GM21576 (cell line): ENCODE data around the gene UMAD1.

ENCODE experiments used
- ATAC-seq: cut with Tn5 transposase; IDR thresholded peaks from one replicate; pipeline ENCODE4 v1.9.1; 2021; ENCODE audit warnings: mild to moderate bottlenecking, moderate library complexity; ENCODE audit not compliant: unreplicated experiment

Gene UMAD1

DNA sequence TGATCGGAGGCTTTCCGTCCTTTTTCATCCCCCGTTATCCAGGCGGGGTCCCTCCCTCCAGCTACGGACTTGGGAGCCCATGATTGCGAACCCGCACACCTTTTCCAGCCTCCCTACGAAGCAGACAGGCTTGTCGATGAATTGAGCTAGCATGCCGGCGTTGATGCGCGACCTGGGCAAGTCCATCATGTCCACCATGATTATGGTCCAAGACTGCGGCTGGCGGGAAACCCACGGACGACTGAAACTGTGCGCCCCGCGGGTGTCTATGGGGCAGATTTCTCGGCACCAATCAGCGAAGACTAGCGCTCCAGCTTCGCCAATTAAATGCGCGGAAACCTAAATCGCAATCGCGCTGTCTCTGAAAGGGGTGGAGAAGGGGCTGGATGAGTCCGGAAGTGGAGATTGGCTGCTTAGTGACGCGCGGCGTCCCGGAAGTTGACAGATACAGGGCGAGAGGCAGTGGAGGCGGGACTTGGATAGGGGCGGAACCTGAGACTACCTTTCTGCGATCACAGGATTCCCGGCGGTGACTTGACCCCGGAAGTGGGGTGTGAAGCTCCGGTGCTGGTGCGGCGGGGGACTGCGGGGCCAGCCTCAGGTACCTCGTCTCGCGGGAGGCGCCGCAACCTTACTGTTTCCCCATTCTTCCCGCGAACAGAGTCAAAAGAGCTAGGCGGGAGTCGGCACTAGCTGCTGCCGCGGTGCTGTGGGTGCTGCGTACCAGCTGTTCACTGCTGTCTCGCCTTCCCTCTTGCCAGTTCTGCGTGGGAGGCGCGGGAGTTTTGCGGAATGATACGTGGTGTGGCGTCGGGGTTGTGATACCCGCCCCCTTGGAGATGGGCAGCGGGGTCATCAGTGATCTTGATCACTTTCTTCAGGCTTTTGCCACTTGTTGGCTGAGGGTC, at the start of gene UMAD1:
Gene UMAD1, plus strand, starts transcription at position 532 of the 908 bp plus-strand sequence. CDS start 32,620 bp downstream, outside the sequence.
- ATAC-seq = peak; percentile 97

DNA sequence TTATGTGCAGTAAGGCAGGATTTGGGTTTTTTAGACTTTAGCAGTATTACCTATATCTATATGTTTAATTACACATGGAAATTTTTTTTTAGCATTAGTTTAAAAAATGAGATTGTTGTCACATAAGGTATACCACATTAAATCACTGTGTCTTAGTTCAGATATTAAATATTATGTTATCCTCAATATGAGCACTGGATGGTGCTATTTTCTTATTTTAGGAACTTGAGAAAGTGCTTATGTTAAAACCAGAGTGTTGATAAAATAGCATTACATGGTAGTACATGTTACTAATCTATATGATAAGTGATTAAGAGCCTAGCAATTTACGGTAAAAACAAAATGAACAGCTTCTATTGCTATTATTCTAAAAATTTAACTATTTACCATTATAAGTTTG, 45.1 kb upstream of the UMAD1 start:
- ATAC-seq = no peak

- no peak for ATAC-seq
Observed at GRCh38 chr7:7596176-7596575, 44.4 kb upstream of the UMAD1 start.

GRCh38 chr7:7607010-7607409, 33.5 kb upstream of the UMAD1 start:
- no peak for ATAC-seq

- ATAC-seq = no peak
Observed at GRCh38 chr7:7609330-7609729, 31.2 kb upstream of the UMAD1 start.

DNA sequence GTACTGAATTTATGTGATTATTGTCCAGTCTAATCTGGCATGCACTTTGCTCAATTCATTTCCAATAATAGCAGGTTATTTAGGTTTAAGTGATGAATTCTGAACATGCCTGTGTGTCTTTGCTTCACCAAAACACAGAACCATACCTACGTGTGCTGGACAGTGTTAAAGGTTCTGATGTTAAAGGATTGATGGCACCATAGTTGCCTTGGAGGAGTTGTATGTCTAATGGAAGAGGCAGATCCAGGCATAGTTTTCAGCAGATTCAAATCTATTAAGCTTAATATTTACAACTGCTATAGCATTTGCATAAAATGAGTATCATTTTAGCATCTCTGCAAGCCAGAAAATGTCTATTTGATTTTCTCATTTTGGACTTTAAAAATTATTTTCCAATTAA, 28.0 kb upstream of the UMAD1 start:
- ATAC-seq = no peak

DNA sequence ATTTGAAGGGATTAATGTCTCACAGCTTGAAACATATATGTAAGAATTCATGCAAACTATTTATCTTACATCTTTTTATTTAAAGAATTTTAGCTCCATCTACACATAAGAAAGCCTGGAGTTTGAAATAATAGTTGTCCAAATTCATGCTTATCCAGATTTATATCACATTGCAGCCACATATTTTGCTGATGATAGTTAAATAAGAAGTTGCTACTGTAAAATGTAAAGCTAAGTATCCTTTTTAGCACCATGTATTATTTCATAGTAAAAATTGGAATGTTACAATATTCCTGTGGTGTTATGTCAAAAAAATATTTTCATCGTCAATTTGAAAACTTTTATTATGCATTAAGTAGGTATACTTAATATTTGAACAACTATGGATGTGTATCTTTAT, 27.3 kb upstream of the UMAD1 start:
- no peak for ATAC-seq

GRCh38 chr7:7614018-7614741, 26.4 kb upstream of the UMAD1 start:
- ATAC-seq = no peak

GRCh38 chr7:7617550-7617949, 23.0 kb upstream of the UMAD1 start:
- no peak for ATAC-seq

DNA sequence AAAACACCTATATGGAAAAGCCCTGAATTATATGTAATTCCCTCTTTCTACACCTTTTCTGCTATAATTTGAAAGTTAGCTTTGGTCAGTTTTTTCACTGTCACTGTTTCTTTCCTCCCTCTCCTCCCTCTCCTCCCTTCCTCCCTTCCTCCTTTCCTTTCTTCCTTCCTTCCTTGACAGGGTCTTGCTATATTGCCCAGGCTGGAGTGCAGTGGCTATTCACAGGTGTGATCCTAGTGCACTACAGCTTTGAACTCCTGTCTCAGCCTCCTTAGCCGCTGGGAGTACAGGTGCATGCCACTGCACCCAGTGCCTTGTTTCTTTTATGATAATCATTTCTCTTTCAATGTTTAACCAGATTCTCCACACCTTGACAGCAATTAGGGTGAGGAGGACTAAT, 22.1 kb upstream of the UMAD1 start:
- no peak for ATAC-seq

- no peak for ATAC-seq
Observed at GRCh38 chr7:7620236-7620635, 20.3 kb upstream of the UMAD1 start.

DNA sequence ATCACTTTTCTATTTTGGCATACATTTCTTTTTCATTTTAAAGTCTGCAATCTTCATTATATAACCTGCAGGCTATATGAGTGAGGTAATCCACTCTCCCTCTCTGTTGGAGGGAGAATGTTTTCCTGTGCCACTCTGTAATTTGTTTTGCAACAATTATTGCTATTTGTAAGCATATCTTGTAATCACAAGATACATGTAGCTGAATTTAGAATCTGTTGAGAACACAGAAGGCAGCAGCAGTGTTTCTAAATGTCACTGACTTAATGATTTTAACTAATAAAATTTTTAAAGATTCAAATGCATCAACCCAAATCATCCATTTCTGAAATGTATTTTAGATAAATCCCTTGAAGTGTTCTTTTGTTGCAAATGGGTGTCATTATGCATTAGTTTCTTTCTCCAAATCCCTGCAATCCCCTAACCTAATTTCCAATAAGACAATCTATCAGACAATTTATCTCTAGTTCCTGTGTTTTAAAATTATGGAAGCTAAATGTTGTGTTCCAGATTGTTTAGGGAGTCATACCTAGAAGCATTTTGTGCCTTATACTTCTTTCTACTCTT, 19.8 kb upstream of the UMAD1 start:
- no peak for ATAC-seq

GRCh38 chr7:7628476-7628875, 12.1 kb upstream of the UMAD1 start:
- no peak for ATAC-seq

DNA sequence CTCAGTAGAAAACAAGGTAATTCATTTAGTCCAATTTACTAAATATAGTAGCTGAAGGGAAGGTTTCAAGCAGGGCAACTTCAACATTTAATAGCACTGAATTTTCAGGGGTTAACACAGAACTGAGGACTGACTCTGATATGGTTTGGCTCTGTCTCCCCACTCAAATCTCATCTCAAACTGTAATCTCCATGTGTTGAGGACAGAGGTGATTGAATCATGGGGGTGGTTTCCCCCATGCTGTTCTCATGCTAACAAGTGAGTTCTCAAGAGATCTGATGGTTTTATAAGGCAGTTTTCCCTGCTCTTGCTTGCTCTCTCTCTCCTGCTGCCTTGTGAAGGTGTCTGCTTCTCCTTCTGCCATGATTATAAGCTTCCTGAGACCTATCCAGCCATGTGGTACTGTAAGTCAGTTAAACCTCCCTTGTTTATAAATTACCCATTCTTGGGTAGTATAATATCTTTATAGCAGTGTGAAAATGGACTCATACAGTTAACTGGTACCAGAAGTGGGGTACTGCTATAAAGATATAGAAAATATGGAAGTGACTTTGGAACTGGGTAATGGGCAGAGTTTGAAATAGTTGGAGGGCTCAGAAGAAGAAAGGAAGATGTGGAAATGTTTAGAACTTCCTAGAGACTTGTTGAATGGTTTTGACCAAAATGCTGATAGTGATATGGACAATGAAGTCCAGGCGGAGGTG, 9.8 kb upstream of the UMAD1 start:
- ATAC-seq = no peak

GRCh38 chr7:7639421-7639820, 1.1 kb upstream of the UMAD1 start:
- no peak for ATAC-seq

DNA sequence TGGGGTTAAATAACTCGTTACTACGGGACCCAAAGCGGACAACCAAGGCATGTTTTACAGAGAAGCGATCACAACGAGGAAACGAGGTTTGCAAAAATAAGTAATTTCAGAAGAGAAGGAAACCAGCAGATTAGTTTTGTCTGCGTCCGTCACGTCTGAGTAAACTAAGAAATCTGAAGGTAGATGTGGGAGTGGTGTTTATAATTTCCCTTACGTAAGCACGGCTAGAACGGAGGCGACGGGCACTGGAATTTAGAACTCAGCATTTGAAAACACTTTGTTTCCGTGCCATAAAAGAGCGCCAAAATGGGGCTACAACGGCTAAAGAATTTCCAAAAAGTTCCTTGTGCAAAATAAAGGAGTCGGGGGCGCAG, 718 bp upstream of the UMAD1 start:
- ATAC-seq = no peak

- ATAC-seq = peak; percentile 5
Observed at GRCh38 chr7:7641129-7641663, 644 bp downstream of the UMAD1 start.

DNA sequence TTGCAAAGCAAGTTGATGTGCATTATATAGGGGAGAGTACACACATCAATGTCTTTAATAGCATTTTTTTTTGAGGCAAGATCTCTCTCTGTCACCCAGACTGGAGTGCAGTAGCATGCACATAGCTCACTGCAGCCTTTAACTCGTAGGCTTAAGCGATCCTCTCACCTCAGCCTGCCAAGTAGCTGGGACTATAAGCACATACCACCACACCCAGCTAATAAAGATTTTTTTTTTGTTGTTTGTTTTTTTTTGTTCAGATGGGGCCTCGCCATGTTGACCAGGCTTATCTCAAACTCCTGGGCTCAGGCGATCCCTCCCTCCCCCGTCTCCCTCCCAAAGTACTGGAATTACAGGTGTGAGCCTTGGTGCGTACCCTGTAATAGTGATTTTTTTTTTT, 1.5 kb downstream of the UMAD1 start:
- no peak for ATAC-seq

GRCh38 chr7:7647495-7648036, 7.0 kb downstream of the UMAD1 start:
- no peak for ATAC-seq

GRCh38 chr7:7650682-7651206, 10.2 kb downstream of the UMAD1 start:
- ATAC-seq = no peak
